ENCODE results near the gene S100B.

The S100B gene

GRCh38 chr21:46554431-46555224, 50.3 kb downstream of the S100B start:
- TF ChIP-seq POLR2A (IDR thresholded peaks at IDR 0.05; ENCODE audit: low read depth, low read length): no peak
- FAIRE-seq (no peak), DNase-seq (ENCODE audit: insufficient read length, low spot score) (no peak)

- no peak for DNase-seq (ENCODE audit: insufficient read length, low spot score)
- no peak for FAIRE-seq
- no peak for TF ChIP-seq POLR2A (IDR thresholded peaks at IDR 0.05; ENCODE audit: low read depth, low read length)
These were observed 50.9 kb downstream of the S100B start for GRCh38 chr21:46553993-46554392.

- DNase-seq (ENCODE audit: insufficient read length, low spot score): no peak
- FAIRE-seq: no peak
- no peak for TF ChIP-seq POLR2A (IDR thresholded peaks at IDR 0.05; ENCODE audit: low read depth, low read length)
These were observed 52.0 kb downstream of the S100B start for GRCh38 chr21:46552865-46553379.

GRCh38 chr21:46552274-46552673, 52.6 kb downstream of the S100B start:
- TF ChIP-seq POLR2A (IDR thresholded peaks at IDR 0.05; ENCODE audit: low read depth, low read length): no peak
- FAIRE-seq: no peak
- no peak for DNase-seq (ENCODE audit: insufficient read length, low spot score)

GRCh38 chr21:46551636-46552241, 53.1 kb downstream of the S100B start:
- DNase-seq (ENCODE audit: insufficient read length, low spot score) (no peak), FAIRE-seq (no peak)
- TF ChIP-seq POLR2A (IDR thresholded peaks at IDR 0.05; ENCODE audit: low read depth, low read length): no peak

GRCh38 chr21:46550116-46550941, 54.6 kb downstream of the S100B start:
- DNase-seq (ENCODE audit: insufficient read length, low spot score) (no peak), FAIRE-seq (no peak)
- TF ChIP-seq POLR2A (IDR thresholded peaks at IDR 0.05; ENCODE audit: low read depth, low read length): no peak

GRCh38 chr21:46549650-46550049, 55.2 kb downstream of the S100B start:
- DNase-seq (ENCODE audit: insufficient read length, low spot score): no peak
- no peak for TF ChIP-seq POLR2A (IDR thresholded peaks at IDR 0.05; ENCODE audit: low read depth, low read length)
- no peak for FAIRE-seq

Measured in H54 (cell line).